H1 (cell line): ENCODE data around the gene CDYL.

Experiments
- SRF ChIP-seq: IDR thresholded peaks from 2 replicates; pipeline ENCODE4 v1.6.1; 2011; ENCODE audit warnings: mild to moderate bottlenecking, low read depth, low read length, moderate library complexity
- TF ChIP-seq, protein P1 (sequence below): IDR thresholded peaks from 2 replicates; pipeline ENCODE4 v1.6.1; 2011; ENCODE audit warnings: low read depth, mild to moderate bottlenecking, low read length; ENCODE audit not compliant: insufficient read depth
- TF ChIP-seq, protein P2 (sequence below), 3 experiments: IDR thresholded peaks; 1 replicate in 2 of 3; 2 replicates in 1 of 3; pipeline versions ENCODE4 v1.5.1 to v1.6.1; 2011; ENCODE audit warnings: low read length in 3 of 3, mild to moderate bottlenecking in 3 of 3, inconsistent platforms in 2 of 3, low read depth in 1 of 3, moderate library complexity in 1 of 3; ENCODE audit not compliant: insufficient read depth in 1 of 3; ENCODE audit errors: control extremely low read depth in 1 of 3

DNA sequence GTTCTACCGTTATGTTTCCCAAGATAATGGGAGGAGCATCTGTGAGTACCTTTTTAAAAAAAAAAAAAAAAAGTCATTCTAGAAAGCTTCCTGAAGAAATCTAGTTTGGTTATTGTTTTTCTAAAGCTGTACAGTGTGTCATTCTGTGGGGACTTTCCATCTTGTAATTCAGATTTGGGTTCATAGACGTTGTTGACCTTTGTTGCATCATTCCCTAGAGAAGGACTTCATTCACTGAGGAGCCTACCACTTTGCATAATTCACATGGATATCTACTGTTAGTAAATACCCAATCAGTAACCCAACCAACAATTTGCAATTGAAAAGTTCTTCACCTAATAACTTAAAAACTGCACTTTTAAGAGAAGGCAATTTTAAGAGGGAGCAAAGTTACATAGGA is 167.5 kb downstream of the CDYL start:
- TF ChIP-seq, protein P1, sequence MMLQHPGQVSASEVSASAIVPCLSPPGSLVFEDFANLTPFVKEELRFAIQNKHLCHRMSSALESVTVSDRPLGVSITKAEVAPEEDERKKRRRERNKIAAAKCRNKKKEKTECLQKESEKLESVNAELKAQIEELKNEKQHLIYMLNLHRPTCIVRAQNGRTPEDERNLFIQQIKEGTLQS = no peak
- TF ChIP-seq, protein P2, sequence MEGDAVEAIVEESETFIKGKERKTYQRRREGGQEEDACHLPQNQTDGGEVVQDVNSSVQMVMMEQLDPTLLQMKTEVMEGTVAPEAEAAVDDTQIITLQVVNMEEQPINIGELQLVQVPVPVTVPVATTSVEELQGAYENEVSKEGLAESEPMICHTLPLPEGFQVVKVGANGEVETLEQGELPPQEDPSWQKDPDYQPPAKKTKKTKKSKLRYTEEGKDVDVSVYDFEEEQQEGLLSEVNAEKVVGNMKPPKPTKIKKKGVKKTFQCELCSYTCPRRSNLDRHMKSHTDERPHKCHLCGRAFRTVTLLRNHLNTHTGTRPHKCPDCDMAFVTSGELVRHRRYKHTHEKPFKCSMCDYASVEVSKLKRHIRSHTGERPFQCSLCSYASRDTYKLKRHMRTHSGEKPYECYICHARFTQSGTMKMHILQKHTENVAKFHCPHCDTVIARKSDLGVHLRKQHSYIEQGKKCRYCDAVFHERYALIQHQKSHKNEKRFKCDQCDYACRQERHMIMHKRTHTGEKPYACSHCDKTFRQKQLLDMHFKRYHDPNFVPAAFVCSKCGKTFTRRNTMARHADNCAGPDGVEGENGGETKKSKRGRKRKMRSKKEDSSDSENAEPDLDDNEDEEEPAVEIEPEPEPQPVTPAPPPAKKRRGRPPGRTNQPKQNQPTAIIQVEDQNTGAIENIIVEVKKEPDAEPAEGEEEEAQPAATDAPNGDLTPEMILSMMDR (IDR thresholded peaks at IDR 0.05; ENCODE audit: control extremely low read depth in 1 of 3, insufficient read depth in 1 of 3, low read depth in 1 of 3, low read length in 3 of 3) = no peak
- TF ChIP-seq SRF = no peak
